Measurements from ENCODE around the gene PPIE.
"Not testable (repeated sequence)": the region's sequence is repeated elsewhere in the genome, so short reads cannot be mapped to it uniquely, and the experiment has no call there.

The PPIE gene

GRCh38 chr1:39761016-39761415 is 22.3 kb downstream of the PPIE start:
- no peak for DNase-seq
- Mint-ChIP-seq H3K4me1 (peaks cover 9% of the 10 kb centered on the region), H3K9me3 (no peaks in the 10 kb centered on the region), H3K36me3 (ENCODE audit: low read depth) (peaks cover 24% of the 10 kb centered on the region), H3K27me3 (ENCODE audit: low read depth, poor library complexity) (no peaks in the 10 kb centered on the region), H3K4me3 (no peak overlapping the region), H3K27ac (no peak overlapping the region)
- no peak for TF ChIP-seq CTCF (IDR thresholded peaks at IDR 0.05)

- H3K4me3 Mint-ChIP-seq, result no peak overlapping the region
- H3K27me3 Mint-ChIP-seq (ENCODE audit: low read depth, poor library complexity), result no peaks in the 10 kb centered on the region
- DNase-seq, result no peak
- no peak for TF ChIP-seq CTCF (IDR thresholded peaks at IDR 0.05)
- peak overlapping the region; percentile 52 for H3K27ac Mint-ChIP-seq
- peaks cover 20% of the 10 kb centered on the region for H3K36me3 Mint-ChIP-seq (ENCODE audit: low read depth)
- peaks cover 13% of the 10 kb centered on the region for H3K4me1 Mint-ChIP-seq
- no peaks in the 10 kb centered on the region for H3K9me3 Mint-ChIP-seq
Measured at GRCh38 chr1:39761557-39762260, 23.0 kb downstream of the PPIE start.

DNA sequence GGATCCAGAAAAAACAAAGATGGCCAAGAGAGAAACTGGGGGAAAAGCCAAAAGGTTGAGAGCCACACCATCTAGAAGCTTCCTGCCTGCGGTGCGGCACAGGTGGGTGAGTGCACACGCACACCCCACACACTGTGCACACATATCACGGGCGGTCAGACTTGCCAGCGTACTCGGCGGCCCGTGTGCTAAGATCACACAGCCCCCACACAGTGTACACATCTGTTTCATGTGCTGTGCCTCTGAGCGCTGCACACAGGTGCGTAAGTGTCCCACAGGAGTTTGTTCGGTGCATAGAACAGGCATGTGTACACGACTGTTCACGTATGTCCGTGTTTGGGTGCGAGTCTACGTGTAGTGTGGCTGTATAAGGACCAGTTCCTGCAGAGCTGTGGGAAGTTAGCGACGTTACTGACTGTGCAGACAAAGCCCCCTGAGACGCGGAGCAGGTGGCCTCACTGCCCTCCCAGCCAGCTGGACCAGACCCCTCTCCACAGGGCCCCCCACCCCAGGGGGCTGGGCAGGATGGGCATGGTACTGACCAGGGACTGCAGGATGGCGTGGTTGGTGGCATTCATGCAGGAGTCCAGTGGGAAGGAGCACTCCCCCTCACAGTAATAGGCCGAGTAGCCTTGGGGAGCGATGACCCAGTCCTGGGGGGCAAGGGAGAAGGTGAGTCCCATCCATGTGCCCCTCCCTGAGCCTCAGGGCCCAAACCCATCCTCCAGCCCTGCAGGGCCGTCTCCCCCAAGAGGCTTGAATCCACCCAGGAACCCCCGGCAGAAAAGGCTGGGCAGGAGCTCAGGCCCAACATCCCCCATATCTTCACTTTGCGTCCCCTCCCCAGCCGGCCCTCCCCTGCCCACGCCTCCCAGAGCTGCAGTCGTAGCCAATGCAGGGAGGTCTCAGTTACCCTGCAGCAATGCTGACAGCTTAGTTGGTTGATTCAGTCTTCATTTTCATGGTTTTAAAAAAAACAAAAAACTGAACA is 24.2 kb downstream of the PPIE start:
- no peak overlapping the region for H3K27ac Mint-ChIP-seq
- H3K4me3 Mint-ChIP-seq, result no peak overlapping the region
- no peaks in the 10 kb centered on the region for H3K27me3 Mint-ChIP-seq (ENCODE audit: low read depth, poor library complexity)
- no peak for DNase-seq
- peaks cover 9% of the 10 kb centered on the region for H3K36me3 Mint-ChIP-seq (ENCODE audit: low read depth)
- no peaks in the 10 kb centered on the region for H3K9me3 Mint-ChIP-seq
- H3K4me1 Mint-ChIP-seq, result peaks cover 14% of the 10 kb centered on the region
- no peak for TF ChIP-seq CTCF (IDR thresholded peaks at IDR 0.05)

DNA sequence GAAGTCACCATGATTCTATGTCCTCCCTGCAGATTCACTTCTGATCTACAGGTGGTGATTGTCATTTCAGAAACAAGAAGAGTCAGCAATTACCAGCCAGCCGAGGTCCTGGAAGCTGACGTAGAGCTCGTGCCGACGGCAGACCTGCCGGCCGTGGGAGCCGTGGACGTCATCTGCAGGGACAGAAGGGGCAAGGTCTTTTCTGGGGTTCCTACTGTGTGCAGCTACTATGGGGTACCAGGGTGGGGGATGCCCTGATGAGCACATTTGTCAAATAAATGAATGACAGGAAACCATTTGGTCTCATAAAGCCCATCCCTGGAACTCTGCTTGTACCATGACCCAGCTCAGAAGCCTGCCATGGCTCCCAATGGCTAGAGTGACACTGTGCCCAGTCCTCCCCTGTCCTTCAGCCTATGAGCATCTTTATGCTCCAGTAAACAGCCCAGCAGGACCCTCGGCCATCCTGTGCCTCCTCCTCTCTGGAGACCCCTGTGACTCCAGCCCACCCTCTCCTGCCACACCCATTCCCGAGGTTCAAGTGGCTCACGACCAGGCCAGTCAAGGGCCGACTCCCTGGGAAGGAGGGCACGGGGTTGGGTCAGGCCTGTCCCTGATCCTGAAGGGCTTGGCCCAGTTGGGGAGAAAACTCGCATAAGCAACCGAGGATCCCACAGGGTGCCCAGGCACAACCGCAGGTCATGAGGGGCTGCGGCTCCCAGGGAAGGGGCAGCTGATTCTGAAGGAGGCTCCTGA is 25.1 kb downstream of the PPIE start:
- not testable (repeated sequence) for H3K9me3 Mint-ChIP-seq; H3K36me3 Mint-ChIP-seq (ENCODE audit: low read depth); DNase-seq; H3K27ac Mint-ChIP-seq; H3K4me3 Mint-ChIP-seq; H3K27me3 Mint-ChIP-seq (ENCODE audit: low read depth, poor library complexity)
- peaks cover 14% of the 10 kb centered on the region for H3K4me1 Mint-ChIP-seq

DNA sequence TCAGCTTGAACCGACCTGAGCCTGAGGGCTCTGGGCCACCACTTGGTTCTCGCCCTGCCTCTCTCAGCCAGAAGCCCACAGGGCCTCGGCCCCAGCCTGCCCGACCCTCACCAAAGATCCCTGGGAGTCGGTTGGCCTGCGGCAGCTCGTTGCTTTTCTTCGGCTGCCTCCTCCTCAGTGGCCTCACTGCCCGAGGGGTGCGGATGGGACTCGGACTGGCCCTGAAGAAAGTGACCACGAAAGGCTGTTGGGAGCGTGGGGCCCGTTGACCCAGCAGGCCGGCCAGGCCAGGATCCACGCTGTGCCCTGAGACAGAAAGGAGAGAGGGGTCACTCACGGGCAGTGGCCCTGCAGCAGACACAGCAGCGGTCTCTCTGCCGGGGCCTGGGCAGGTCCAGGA is 25.8 kb downstream of the PPIE start:
- H3K27me3 Mint-ChIP-seq (ENCODE audit: low read depth, poor library complexity); H3K36me3 Mint-ChIP-seq (ENCODE audit: low read depth); H3K9me3 Mint-ChIP-seq; H3K27ac Mint-ChIP-seq; DNase-seq; H3K4me3 Mint-ChIP-seq: not testable (repeated sequence)
- H3K4me1 Mint-ChIP-seq, result peaks cover 14% of the 10 kb centered on the region

GRCh38 chr1:39766466-39766865 is 27.8 kb downstream of the PPIE start:
- Mint-ChIP-seq H3K27me3 (ENCODE audit: low read depth, poor library complexity) (peaks cover 14% of the 10 kb centered on the region), H3K4me1 (peaks cover 14% of the 10 kb centered on the region)
- not testable (repeated sequence) for DNase-seq; H3K4me3 Mint-ChIP-seq; H3K36me3 Mint-ChIP-seq (ENCODE audit: low read depth); H3K9me3 Mint-ChIP-seq; H3K27ac Mint-ChIP-seq

DNA sequence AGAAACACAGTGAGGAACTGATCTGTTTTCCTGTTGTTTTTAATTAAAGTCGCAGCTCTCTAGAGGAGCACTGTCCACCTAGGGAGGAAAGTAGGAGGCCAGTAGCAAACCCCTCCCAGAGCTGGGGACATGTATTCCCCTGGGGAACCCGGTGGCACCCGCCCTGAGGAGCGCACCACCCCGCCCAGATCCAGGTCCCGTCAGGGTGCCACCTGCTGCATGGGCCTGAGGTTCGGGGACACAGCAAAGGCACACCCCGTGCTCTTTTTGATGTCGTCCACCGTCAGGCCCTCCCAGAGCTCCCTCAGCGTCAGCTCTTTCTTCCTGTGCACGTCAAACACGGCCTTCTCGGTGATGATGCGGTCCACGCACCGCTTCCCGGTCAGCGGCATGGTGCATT is 30.8 kb downstream of the PPIE start:
- DNase-seq; H3K4me1 Mint-ChIP-seq; H3K4me3 Mint-ChIP-seq; H3K27ac Mint-ChIP-seq; H3K9me3 Mint-ChIP-seq; H3K36me3 Mint-ChIP-seq (ENCODE audit: low read depth): not testable (repeated sequence)
- H3K27me3 Mint-ChIP-seq (ENCODE audit: low read depth, poor library complexity), result peaks cover 14% of the 10 kb centered on the region

GRCh38 chr1:39770100-39771021 is 31.7 kb downstream of the PPIE start:
- DNase-seq; H3K36me3 Mint-ChIP-seq (ENCODE audit: low read depth); H3K4me1 Mint-ChIP-seq; H3K9me3 Mint-ChIP-seq; H3K27ac Mint-ChIP-seq: not testable (repeated sequence)
- H3K27me3 Mint-ChIP-seq (ENCODE audit: low read depth, poor library complexity), result peaks cover 16% of the 10 kb centered on the region
- H3K4me3 Mint-ChIP-seq, result peak overlapping the region; percentile 73

DNA sequence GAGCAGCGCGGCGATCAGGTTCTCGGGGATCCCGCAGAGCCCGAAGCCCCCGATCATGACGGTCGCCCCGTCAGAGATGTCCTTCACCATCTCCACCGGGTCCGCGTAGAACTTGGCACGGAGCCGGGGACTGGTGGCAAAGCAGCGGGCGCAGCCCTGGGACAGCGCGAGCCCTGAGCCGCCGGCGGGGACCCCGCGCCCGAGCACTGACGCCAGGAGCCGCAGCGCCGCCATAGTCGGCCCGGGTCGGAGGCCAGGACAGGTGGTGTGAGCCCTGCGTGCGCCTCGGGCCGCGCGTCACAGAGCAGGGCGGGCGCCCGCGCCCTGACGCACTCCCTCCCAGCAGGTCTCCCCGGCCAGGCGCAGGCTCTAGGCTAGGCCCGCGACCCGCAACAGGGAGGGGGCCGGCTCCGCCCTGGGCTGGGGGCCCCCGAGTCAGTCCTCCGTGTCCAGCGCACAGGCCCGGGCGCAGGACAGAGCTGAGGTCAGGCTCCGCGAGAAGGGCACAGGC is 32.4 kb downstream of the PPIE start, which contains the start of gene OXCT2:
Gene OXCT2 (minus strand): TSS at position 327 of the 511 bp plus-strand sequence. CDS start 93 bp downstream, at position 234.
- not testable (repeated sequence) for H3K9me3 Mint-ChIP-seq; DNase-seq; H3K4me1 Mint-ChIP-seq; H3K36me3 Mint-ChIP-seq (ENCODE audit: low read depth); H3K27ac Mint-ChIP-seq
- Mint-ChIP-seq H3K27me3 (ENCODE audit: low read depth, poor library complexity) (peaks cover 18% of the 10 kb centered on the region), H3K4me3 (peak within 1 kb of the TSS; percentile 73)
